GM19372 (cell line): Measurements from ENCODE around the gene TSPAN3.

Source experiments
- ATAC-seq: cut with Tn5 transposase; IDR thresholded peaks from one replicate; pipeline ENCODE4 v1.9.1; 2021; ENCODE audit warnings: mild to moderate bottlenecking, low read depth, moderate library complexity; ENCODE audit not compliant: unreplicated experiment

Gene TSPAN3

GRCh38 chr15:77035584-77035983 lies 35.3 kb downstream of the TSPAN3 start:
- no peak for ATAC-seq

- no peak for ATAC-seq
These were observed 36.0 kb downstream of the TSPAN3 start for GRCh38 chr15:77034695-77035489.

- ATAC-seq, result no peak
These were observed 36.9 kb downstream of the TSPAN3 start for GRCh38 chr15:77033729-77034671.

DNA sequence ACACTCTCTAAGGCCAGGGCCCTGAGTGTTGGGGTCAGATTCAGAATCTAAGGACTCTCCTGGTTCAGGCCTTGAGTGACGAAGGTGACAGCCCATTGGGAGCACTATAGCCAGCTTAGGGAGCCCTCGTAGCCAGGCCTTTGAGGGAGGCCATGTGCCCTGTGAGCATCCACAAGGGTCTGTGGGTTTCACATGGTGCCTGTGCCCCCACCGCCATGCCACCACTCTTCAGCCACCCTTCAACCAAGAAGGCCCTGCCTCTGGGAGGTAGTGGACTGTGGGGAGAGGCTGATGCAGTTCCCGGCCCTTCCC lies 37.5 kb downstream of the TSPAN3 start:
- ATAC-seq, result no peak

- no peak for ATAC-seq
These were observed 38.1 kb downstream of the TSPAN3 start for GRCh38 chr15:77032647-77033416.

- no peak for ATAC-seq
These were observed 38.8 kb downstream of the TSPAN3 start for GRCh38 chr15:77032052-77032646.

DNA sequence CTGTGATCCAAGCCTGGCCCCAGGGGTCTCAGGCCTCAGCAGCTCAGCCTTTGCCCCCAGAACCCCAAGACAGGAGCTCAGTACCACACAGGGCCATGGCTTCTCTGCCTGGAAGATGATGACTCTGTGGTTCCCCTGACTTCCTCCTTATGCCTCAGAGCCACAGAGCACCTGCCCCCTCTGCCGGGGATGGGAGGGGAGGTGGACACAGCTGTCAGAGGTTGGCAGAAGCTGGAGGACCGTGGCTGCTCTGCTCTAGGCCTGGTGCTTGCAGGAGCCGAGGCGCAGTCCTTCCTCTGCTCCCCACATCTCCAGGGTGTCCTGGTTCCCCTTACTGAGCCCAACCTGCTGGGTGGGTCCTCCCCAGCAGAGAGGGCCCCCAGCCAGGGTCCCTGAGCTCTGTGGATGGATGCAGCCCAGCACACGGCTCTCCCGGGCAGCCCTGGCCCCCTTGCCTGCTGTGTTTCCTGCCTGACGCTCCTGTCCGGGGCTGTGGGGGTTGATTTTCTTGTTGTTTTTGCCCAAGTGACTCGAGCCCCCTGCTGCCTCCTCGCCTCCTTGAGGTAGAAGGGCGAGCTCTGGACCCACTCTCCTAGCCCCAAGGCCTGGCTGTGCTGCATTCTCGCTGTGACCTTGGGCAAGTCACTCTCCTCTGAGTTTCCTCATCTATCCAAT lies 39.4 kb downstream of the TSPAN3 start:
- no peak for ATAC-seq

DNA sequence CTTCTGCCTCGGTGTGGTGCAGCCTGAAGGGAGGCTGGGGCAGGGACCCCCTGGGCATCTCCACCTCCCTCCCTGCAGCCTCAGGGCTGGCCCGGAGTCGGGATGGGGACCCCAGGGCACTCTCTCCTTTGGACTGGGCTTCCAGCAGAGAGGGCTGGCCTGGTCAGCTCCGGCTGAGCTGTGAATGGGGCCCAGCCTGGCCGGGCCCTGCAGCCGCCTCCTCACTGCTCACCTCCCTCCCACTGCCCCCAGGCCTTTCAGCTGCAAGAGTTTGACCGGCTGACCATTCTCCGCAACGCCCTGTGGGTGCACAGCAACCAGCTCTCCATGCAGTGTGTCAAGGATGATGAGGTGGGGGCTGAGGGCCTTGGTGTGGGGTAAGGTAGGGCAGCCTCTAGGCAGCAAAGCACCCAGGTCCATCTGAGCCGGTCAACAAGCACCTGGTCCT lies 40.0 kb downstream of the TSPAN3 start:
- no peak for ATAC-seq

DNA sequence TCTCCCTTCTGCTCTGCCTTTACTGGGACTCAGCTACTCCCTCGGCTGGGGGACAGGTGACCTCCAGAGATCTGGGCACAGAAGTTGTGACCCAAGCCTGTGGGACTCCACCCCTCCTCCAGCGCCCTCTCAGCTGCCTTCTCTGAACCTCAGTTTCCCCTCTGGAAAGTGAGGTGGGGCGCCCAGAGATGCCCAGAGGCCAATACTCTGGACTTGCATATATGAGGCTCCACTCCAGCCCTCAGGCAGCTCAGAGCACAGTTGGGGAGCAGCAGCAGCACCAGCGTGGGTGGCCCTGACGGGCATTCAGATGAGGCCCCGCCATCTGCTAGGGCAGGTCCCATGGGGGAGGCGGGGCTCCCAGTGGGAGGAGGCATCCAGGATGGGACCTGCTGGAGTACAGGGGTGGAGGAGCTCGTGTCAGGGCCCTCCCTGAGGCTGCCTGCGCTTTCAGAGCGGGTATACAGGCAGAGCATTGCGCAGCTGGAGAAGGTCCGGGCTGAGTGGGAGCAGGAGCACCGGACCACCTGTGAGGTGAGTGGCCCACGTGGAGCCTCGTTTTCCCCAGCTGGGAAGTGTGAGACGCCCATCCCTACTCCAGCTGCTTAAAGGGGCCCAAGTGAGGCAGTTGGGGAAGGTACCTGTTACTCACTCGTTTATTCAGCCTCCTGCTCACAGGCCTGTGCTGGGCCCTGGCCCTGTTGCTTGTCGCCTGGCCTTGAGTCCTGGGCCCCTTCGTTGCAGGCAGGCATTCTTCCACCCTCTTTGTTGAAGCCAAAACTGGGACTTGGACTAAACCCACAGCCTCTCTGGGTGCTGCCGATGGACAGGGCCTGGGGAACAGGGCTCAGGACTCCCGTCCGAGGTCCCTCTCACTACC lies 40.6 kb downstream of the TSPAN3 start:
- no peak for ATAC-seq

DNA sequence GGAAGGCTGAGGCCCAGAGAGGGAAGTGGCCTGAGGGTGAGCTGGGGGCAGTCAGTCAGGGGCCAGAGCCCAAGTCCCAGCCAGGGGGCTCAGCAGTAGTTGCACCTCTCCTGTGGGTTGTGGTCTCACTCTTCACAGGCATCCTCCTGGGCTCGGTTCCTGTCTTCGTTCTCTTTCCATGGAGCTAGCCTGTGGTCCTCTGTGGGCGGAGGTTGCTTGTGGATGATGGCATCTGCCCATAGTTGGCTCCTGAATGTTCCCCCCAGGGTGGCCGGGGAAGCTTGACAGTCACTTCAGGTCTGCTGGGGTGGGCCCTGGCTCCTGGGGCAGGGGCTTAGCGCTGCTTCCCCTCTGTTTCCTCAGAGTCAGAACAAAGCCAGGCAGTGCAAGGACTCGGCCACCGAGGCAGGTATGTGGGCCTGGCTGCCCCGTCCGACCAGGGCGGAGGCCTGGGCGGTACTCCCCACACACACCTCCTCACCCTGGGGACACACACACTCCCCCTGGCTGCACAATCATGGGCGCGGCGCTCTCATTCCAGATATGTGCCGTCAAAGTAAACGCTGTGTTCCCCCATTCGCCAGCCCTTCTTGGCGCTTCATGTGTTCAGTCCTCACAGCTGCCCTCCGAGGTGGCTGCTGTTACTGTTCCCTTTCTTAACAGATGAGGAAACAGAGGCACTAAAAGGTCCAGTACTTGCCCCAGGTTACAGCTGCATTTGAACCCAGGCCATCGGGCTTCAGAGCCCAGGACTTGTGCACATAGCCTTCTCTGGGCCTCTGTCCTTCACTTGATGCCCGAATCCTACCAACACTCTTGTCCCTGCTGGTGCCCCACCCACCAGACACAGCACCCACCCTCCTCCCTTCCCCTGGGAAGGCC lies 41.5 kb downstream of the TSPAN3 start:
- ATAC-seq, result no peak

DNA sequence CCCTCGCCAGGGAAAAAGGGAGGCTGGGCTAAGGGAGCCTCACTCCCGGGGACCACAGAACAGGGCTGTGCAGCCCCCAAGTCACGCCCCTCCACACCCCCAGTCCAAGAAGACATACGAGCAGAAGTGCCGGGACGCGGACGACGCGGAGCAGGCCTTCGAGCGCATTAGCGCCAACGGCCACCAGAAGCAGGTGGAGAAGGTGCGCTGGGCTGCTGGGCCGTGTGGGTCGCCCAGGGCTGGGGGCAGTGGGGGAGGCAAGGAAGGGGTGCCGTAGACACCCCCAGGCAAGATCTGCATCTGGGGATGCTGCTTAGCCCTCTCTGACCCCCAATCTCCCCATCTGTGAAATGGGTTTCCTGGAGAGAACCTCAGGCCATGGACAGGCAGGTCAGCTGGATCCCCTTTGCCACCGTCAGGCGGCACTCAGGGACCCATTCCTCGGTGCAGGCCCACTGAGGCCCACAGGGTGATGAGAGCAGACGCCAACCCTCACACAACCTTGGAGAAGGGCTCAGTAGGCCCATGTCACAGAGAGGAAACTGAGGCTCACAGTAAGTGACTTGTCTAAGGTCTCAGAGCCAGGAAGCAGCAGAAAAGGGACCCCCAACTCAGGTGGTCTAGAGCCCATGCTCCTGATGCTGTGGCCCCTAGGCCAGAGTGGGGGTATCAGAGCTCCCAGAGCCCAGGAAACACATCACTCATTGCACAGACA lies 42.3 kb downstream of the TSPAN3 start:
- ATAC-seq, result no peak

- no peak for ATAC-seq
These were observed 43.0 kb downstream of the TSPAN3 start for GRCh38 chr15:77027697-77028450.

DNA sequence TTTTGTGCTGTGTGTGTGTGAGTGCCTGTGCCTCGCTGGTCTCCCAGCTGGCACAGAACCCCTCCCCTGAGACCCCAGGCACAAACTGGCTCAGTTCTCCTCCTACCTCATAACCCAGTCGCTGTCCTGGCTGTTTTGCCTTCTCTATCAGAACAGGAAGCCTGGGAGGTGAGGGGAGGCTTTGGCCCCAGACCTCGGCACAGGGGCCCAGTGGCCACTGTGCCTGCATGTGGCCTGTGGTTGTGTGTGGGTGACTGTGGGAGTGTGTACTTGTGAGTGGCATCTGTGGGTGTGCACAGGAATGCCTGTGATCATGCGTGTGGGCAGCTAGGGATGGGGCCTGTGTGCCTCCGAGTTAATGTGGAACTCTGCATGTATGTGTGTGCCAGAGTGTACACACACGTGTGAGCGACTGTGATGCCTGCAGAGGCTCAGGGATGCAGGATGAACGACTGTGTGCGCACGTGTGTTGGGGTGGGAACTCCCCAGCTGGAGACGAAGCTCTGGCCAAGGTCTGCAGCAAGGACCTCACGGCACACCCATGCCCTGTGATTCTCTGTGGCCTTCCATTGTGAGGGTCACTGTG lies 43.7 kb downstream of the TSPAN3 start:
- no peak for ATAC-seq

DNA sequence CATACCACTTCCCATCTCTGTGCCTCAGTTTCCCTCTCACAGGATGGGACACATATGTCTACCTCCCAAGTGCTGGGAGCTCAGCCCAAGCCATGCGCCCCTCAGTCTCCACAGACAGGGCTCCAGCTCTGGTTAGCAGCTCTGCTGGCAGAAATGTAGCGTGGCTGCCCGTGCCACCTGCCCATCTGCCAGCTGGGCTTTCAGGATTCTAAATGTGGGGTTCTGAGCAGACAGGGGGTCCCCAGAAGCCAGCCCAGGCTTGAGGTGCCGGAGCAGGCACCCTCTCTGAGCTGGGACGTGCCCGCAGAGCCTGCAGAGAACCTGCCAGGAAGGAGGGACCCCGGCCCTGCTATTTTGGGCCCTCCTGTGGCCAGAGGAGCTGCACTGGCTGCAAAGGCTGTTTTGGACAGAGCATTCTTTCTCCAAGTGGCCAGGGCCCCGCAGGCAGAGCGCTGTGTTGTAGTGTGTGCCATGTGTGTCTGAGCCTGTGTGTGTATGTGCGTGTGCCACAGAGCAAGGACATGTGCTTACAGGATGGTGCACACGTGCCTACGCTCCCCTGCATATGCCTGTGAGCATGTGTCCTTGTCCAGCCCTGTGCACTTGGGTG lies 44.3 kb downstream of the TSPAN3 start:
- no peak for ATAC-seq

- ATAC-seq, result no peak
These were observed 44.9 kb downstream of the TSPAN3 start for GRCh38 chr15:77025941-77026411.
